H1 (cell line): ENCODE measurements around the gene PSMC2. TPM values are rescaled to one million over a fixed set of nuclear protein-coding genes. Genes with fewer than 3 reads are reported as not detected.

Experiments used
- CTCF ChIA-PET: fragments of 300-600 bp; sonication (Branson Sonifier 250); formaldehyde crosslinking; loops from one replicate; lab custom pipeline; 2021; ENCODE audit not compliant: partially characterized antibody; lab: Charles Lee
- POLR2A ChIA-PET: fragments of 300-600 bp; sonication (Branson Sonifier 250); formaldehyde crosslinking; loops from one replicate; lab custom pipeline; 2021; ENCODE audit warnings: inconsistent platforms; ENCODE audit not compliant: partially characterized antibody; lab: Charles Lee
- DNase-seq, 2 experiments: peaks; one replicate each; pipeline versions ENCODE4 v3.0.0 to v3.0.0-alpha.2; 2010 to 2022; ENCODE audit warnings: low spot score in 2 of 2, low read depth in 1 of 2, mixed read lengths in 1 of 2
- FAIRE-seq: peaks from 2 replicates; lab custom pipeline; 2011; peaks lifted over from hg19 to GRCh38; lab: Jason Lieb, UNC
- H2AFZ ChIP-seq: 2 replicates; pipeline ENCODE4 v1.8.1; 2012; ENCODE audit warnings: low read length, inconsistent platforms
- H2AK5ac ChIP-seq: 2 replicates; pipeline ENCODE4 v1.6.1; 2013; ENCODE audit warnings: low read depth, low read length
- H2BK120ac ChIP-seq: replicated peaks from 2 replicates; pipeline ENCODE3; 2013; ENCODE audit warnings: low read depth, low read length, inconsistent platforms
- H2BK12ac ChIP-seq: 2 replicates; pipeline ENCODE4 v1.6.1; 2013; ENCODE audit warnings: low read depth, low read length
- H2BK15ac ChIP-seq: 2 replicates; pipeline ENCODE4 v1.6.1; 2013; ENCODE audit warnings: low read length
- H2BK20ac ChIP-seq: 2 replicates; pipeline ENCODE4 v1.6.1; 2013; ENCODE audit warnings: low read length
- H2BK5ac ChIP-seq: 2 replicates; pipeline ENCODE4 v1.6.1; 2013; ENCODE audit warnings: low read depth, low read length
- H3K14ac ChIP-seq: 2 replicates; pipeline ENCODE4 v1.6.1; 2013; ENCODE audit warnings: inconsistent platforms; ENCODE audit not compliant: insufficient read length
- H3K18ac ChIP-seq: 2 replicates; pipeline ENCODE4 v1.6.1; 2013; ENCODE audit warnings: low read length; ENCODE audit errors: extremely low read depth
- H3K23ac ChIP-seq: 2 replicates; pipeline ENCODE4 v1.6.1; 2013; ENCODE audit warnings: inconsistent platforms; ENCODE audit not compliant: insufficient read length
- H3K23me2 ChIP-seq: 2 replicates; pipeline ENCODE4 v1.6.1; 2013; ENCODE audit warnings: low read depth, low read length
- H3K27ac ChIP-seq: 2 replicates; pipeline ENCODE4 v1.6.1; 2011; ENCODE audit warnings: low read depth, low read length, inconsistent platforms
- H3K27me3 ChIP-seq, 4 experiments: replicated peaks in 1 of 4; 1 replicate in 1 of 4; 2 replicates in 3 of 4; pipeline versions ENCODE4 v1.6.1 to v1.8.1; 2011 to 2013; ENCODE audit warnings: low read length in 3 of 4, mild to moderate bottlenecking in 3 of 4, inconsistent platforms in 2 of 4, mixed read lengths in 2 of 4, moderate library complexity in 1 of 4; ENCODE audit not compliant: control insufficient read depth in 3 of 4, insufficient read depth in 3 of 4; ENCODE audit errors: extremely low read depth in 1 of 4
- H3K36me3 ChIP-seq, 4 experiments: 2 replicates each; pipeline versions ENCODE4 v1.6.1 to v1.8.1; 2011 to 2013; ENCODE audit warnings: mild to moderate bottlenecking in 4 of 4, low read length in 3 of 4, moderate library complexity in 2 of 4, control low read depth in 1 of 4, inconsistent platforms in 1 of 4; ENCODE audit not compliant: insufficient read depth in 4 of 4, control insufficient read depth in 2 of 4
- H3K4ac ChIP-seq: replicated peaks from 2 replicates; pipeline ENCODE3; 2013; ENCODE audit warnings: low read length, low read depth, mixed read lengths, inconsistent platforms; ENCODE audit not compliant: insufficient read length
- H3K4me1 ChIP-seq, 4 experiments: replicated peaks in 1 of 4; 1 replicate in 1 of 4; 2 replicates in 3 of 4; pipeline versions ENCODE4 v1.6.1 to v1.8.1; 2011 to 2013; ENCODE audit warnings: low read length in 3 of 4, inconsistent platforms in 2 of 4, mixed read lengths in 1 of 4; ENCODE audit not compliant: insufficient read depth in 4 of 4, control insufficient read depth in 3 of 4
- H3K4me2 ChIP-seq, 2 experiments: 2 replicates each; pipeline versions ENCODE4 v1.6.1 to v1.8.1; 2011 to 2013; ENCODE audit warnings: low read depth in 2 of 2, low read length in 2 of 2, control low read depth in 1 of 2, inconsistent platforms in 1 of 2, mild to moderate bottlenecking in 1 of 2; ENCODE audit not compliant: insufficient read depth in 1 of 2
- H3K4me3 ChIP-seq, 4 experiments: fragments of 200-600, 300-600 bp in 1 of 4; sonication (generic), shearing (Covaris generic), sonication (Bioruptor Twin) in 1 of 4; 2 replicates each; pipeline versions ENCODE4 v1.5.1 to v1.8.1; 2011 to 2016; ENCODE audit warnings: low read length in 4 of 4, low read depth in 3 of 4, control low read depth in 2 of 4, inconsistent platforms in 2 of 4, mild to moderate bottlenecking in 2 of 4, mixed read lengths in 1 of 4, moderate library complexity in 1 of 4; ENCODE audit not compliant: insufficient read depth in 2 of 4; ENCODE audit errors: extremely low read depth in 1 of 4
- H3K56ac ChIP-seq: replicated peaks from 2 replicates; pipeline ENCODE3; 2013; ENCODE audit warnings: low read depth, mild to moderate bottlenecking, mixed read lengths, low read length, inconsistent platforms; ENCODE audit not compliant: insufficient read length
- H3K79me1 ChIP-seq: 2 replicates; pipeline ENCODE4 v1.6.1; 2013; ENCODE audit warnings: low read depth, low read length, control low read depth
- H3K79me2 ChIP-seq, 2 experiments: 2 replicates each; pipeline versions ENCODE4 v1.6.1 to v1.8.1; 2012 to 2013; ENCODE audit warnings: low read length in 2 of 2, mild to moderate bottlenecking in 2 of 2, inconsistent platforms in 1 of 2; ENCODE audit not compliant: insufficient read depth in 2 of 2, control insufficient read depth in 1 of 2
- H3K9ac ChIP-seq, 4 experiments: replicated peaks in 1 of 4; 1 replicate in 1 of 4; 2 replicates in 3 of 4; pipeline versions ENCODE4 v1.6.1 to v1.8.1; 2011 to 2013; ENCODE audit warnings: low read depth in 3 of 4, low read length in 3 of 4, control low read depth in 2 of 4, mild to moderate bottlenecking in 2 of 4, moderate library complexity in 2 of 4, inconsistent platforms in 1 of 4; ENCODE audit errors: extremely low read depth in 1 of 4
- H3K9me3 ChIP-seq, 2 experiments: 2 replicates each; pipeline versions ENCODE4 v1.6.1 to v1.8.1; 2012 to 2013; ENCODE audit warnings: mild to moderate bottlenecking in 2 of 2, moderate library complexity in 2 of 2, control low read depth in 1 of 2, inconsistent platforms in 1 of 2, low read depth in 1 of 2, low read length in 1 of 2, mixed read lengths in 1 of 2; ENCODE audit not compliant: insufficient read depth in 2 of 2
- H4K20me1 ChIP-seq, 2 experiments: replicated peaks in 1 of 2; 2 replicates each; pipeline versions ENCODE3 to v1.8.1; 2011 to 2013; ENCODE audit warnings: inconsistent platforms in 2 of 2, low read length in 2 of 2, mild to moderate bottlenecking in 1 of 2; ENCODE audit not compliant: insufficient read depth in 2 of 2, control insufficient read depth in 1 of 2
- H4K5ac ChIP-seq: 2 replicates; pipeline ENCODE4 v1.6.1; 2013; ENCODE audit warnings: low read length, low read depth, mixed read lengths, inconsistent platforms; ENCODE audit not compliant: insufficient read length
- H4K8ac ChIP-seq: 2 replicates; pipeline ENCODE4 v1.8.0; 2013; ENCODE audit warnings: mild to moderate bottlenecking, moderate library complexity, low read length, inconsistent platforms; ENCODE audit not compliant: insufficient read depth; ENCODE audit errors: extremely low read depth
- H4K91ac ChIP-seq: replicated peaks from 2 replicates; pipeline ENCODE3; 2013; ENCODE audit warnings: low read length, mixed read lengths, inconsistent platforms; ENCODE audit not compliant: insufficient read length
- EGR1 ChIP-seq: IDR thresholded peaks from 2 replicates; pipeline ENCODE4 v1.6.1; 2011; ENCODE audit warnings: low read depth, low read length, borderline replicate concordance
- EP300 ChIP-seq, 2 experiments: IDR thresholded peaks; 1 replicate in 1 of 2; 2 replicates in 1 of 2; pipeline ENCODE4 v1.6.1; 2011 to 2012; ENCODE audit warnings: low read depth in 2 of 2, low read length in 2 of 2, mild to moderate bottlenecking in 2 of 2, borderline replicate concordance in 1 of 2, inconsistent platforms in 1 of 2, moderate library complexity in 1 of 2
- NANOG ChIP-seq: IDR thresholded peaks from 2 replicates; pipeline ENCODE4 v1.6.1; 2011; ENCODE audit warnings: low read length, low read depth, mild to moderate bottlenecking, inconsistent platforms; ENCODE audit not compliant: insufficient read depth, poor library complexity, severe bottlenecking
- POLR2AphosphoS5 ChIP-seq: IDR thresholded peaks from 2 replicates; pipeline ENCODE4 v1.6.1; 2011; ENCODE audit warnings: low read depth, low read length
- RXRA ChIP-seq: IDR thresholded peaks from 2 replicates; pipeline ENCODE4 v1.6.1; 2011; ENCODE audit warnings: low read depth, mild to moderate bottlenecking, low read length, moderate library complexity; ENCODE audit not compliant: insufficient read depth
- SAP30 ChIP-seq: fragments of 300-600 bp; sonication (generic); IDR thresholded peaks from 2 replicates; pipeline ENCODE4 v1.7.1; 2012; ENCODE audit warnings: low read length, moderate library complexity, mild to moderate bottlenecking, inconsistent platforms; ENCODE audit not compliant: insufficient read depth, insufficient replicate concordance
- SP4 ChIP-seq: IDR thresholded peaks from 2 replicates; pipeline ENCODE4 v1.6.1; 2012; ENCODE audit warnings: low read length, inconsistent platforms
- TBP ChIP-seq: IDR thresholded peaks from 2 replicates; pipeline ENCODE4 v1.6.1; 2011; ENCODE audit warnings: low read depth, low read length, improper control_type of control experiment
- WGBS, 2 experiments: shearing (Covaris generic) in 1 of 2; methylation state at CpG; one replicate each; pipeline versions ENCODE4 v1.1.6 to v1.1.7; 2013 to 2015; ENCODE audit warnings: low lambda C conversion rate in 2 of 2, mixed read lengths in 2 of 2, inconsistent platforms in 1 of 2, low coverage in 1 of 2, missing lambda C conversion rate in 1 of 2; ENCODE audit not compliant: insufficient replicate concordance in 2 of 2, insufficient coverage in 1 of 2, insufficient read length in 1 of 2; ENCODE audit errors: extremely low coverage in 1 of 2, missing lambda C conversion rate in 1 of 2; 5-methylcytosine and 5-hydroxymethylcytosine counted together
- polyA plus RNA-seq, 7 experiments: library from polyadenylated mRNA; depleted of rRNA in 3 of 7; stranded (reverse) in 5 of 7; unstranded in 2 of 7; fragments of >200 nt in 5 of 7; fragments of 200-250 nt in 2 of 7; gene quantifications; 1 replicate in 5 of 7; 2 replicates in 1 of 7; 4 replicates in 1 of 7; pipeline versions ENCODE4 v1.2.1 to v1.2.3, GENCODE V29; 2011 to 2013; ENCODE audit warnings: missing spikeins in 2 of 7, mixed read lengths in 2 of 7
- total RNA-seq: library from RNA; stranded (reverse); fragmentation: NEBNext Ultra II Directional; extraction: Animal tissue kit (Norgen Biotek cat#: 25700); gene quantifications from 2 replicates; pipeline ENCODE4 v1.2.1, GENCODE V29; 2021

Gene PSMC2
- total and polyA plus RNA-seq, 2 of the 8 experiments (the other 6 are each of a cell fraction or from before 2014, with no cell fraction given) = 80.9 to 141 TPM

- Histone ChIP-seq H2AK5ac (no peak overlapping the region), H3K36me3 (no peaks in the 10 kb centered on the region), H3K18ac (no peak overlapping the region), H3K56ac (no peak overlapping the region), H3K79me2 (no peaks in the 10 kb centered on the region), H3K4ac (no peak overlapping the region), H3K27ac (no peak overlapping the region), H2BK20ac (no peak overlapping the region), H3K14ac (no peak overlapping the region), H2BK120ac (no peak overlapping the region), H3K4me3 (no peak overlapping the region), H3K23ac (no peak overlapping the region), H3K4me2 (no peak overlapping the region), H4K91ac (no peak overlapping the region), H3K23me2 (no peaks in the 10 kb centered on the region), H4K20me1 (no peaks in the 10 kb centered on the region), H4K5ac (no peak overlapping the region), H2BK12ac (no peak overlapping the region), H3K27me3 (no peaks in the 10 kb centered on the region), H3K79me1 (no peaks in the 10 kb centered on the region), H2BK15ac (no peak overlapping the region), H2BK5ac (no peak overlapping the region), H3K9me3 (no peaks in the 10 kb centered on the region), H4K8ac (no peak overlapping the region), H2AFZ (no peak overlapping the region), H3K4me1 (no peaks in the 10 kb centered on the region), H3K9ac (no peak overlapping the region)
- DNase-seq (no peak), FAIRE-seq (no peak)
- 85% methylated on average over 2 of the region's 2 CpGs; no CpG with 5 or more reads in 1 of the 2 experiments for WGBS, 2 experiments
- CTCF ChIA-PET = interaction anchor here (1.4 to 1.7 kb wide), 2 partner anchors 13 to 14 kb away, joined by 5 read pairs; no protein-coding TSS in a partner anchor
- POLR2A ChIA-PET = no interaction called here
- no peak for TF ChIP-seq SAP30
- no peak for TF ChIP-seq RXRA
- no peak for TF ChIP-seq SP4
- TF ChIP-seq EGR1 = no peak
- TF ChIP-seq TBP = no peak
- TF ChIP-seq POLR2AphosphoS5 = no peak
- no peak for TF ChIP-seq EP300 (IDR thresholded peaks at IDR 0.05; ENCODE audit: borderline replicate concordance in 1 of 2, low read depth in 2 of 2, low read length in 2 of 2)
- no peak for TF ChIP-seq NANOG
These were observed 44.5 kb downstream of the PSMC2 start for GRCh38 chr7:103391976-103392375.
